GM12891 (cell line): ENCODE measurements around the gene MYL6B.

Experiments
- POLR2A ChIP-seq: IDR thresholded peaks from 2 replicates; pipeline ENCODE4 v1.6.1; 2011; ENCODE audit warnings: low read depth, low read length, control low read depth
- POLR2AphosphoS5 ChIP-seq: IDR thresholded peaks from 2 replicates; pipeline ENCODE4 v1.6.1; 2011; ENCODE audit warnings: low read depth, low read length, control low read depth
- POU2F2 ChIP-seq: IDR thresholded peaks from 2 replicates; pipeline ENCODE4 v1.6.1; 2011; ENCODE audit warnings: low read depth, mild to moderate bottlenecking, control low read depth, low read length, moderate library complexity
- SPI1 ChIP-seq: IDR thresholded peaks from 2 replicates; pipeline ENCODE4 v1.6.1; 2011; ENCODE audit warnings: low read depth, low read length, control low read depth
- TAF1 ChIP-seq: IDR thresholded peaks from 2 replicates; pipeline ENCODE4 v1.6.1; 2011; ENCODE audit warnings: low read depth, low read length, control low read depth

DNA sequence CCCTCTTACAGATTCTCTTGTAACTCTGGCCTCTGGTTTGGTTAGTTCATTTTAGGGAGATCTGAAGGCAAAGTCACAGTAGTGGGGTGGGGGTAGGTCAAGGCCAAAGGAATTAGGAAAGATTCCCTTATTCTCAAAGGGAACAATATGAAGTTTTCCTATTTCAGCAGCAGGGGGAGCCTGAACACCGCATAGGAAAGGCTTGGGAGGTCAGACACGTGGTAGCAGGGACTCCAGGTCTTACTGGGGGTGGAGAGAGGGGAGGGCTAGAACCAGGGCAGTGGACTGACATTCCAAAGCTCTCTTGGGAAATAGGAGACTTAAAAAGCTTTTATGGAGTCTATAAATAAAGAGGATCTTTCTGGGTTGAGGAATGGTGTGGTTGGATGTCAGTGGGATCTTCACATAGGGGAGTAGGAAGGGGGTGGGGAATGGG lies 33.0 kb upstream of the MYL6B start:
- TF ChIP-seq TAF1 (no peak), POLR2A (no peak), POLR2AphosphoS5 (no peak), SPI1 (no peak), POU2F2 (no peak)
